Parathyroid adenoma (tissue), 2 donors: Measurements from ENCODE around the gene SHROOM3.

Experiments
- H2AFZ ChIP-seq: fragments of 300-600 bp; sonication (generic); one replicate; pipeline ENCODE4 v1.7.0; 2017; ENCODE audit warnings: antibody characterized with exemption, mild to moderate bottlenecking
- H3K27ac ChIP-seq: fragments of 300-600 bp; sonication (generic); one replicate; pipeline ENCODE4 v1.7.0; 2017
- H3K27me3 ChIP-seq: fragments of 300-600 bp; sonication (generic); one replicate; pipeline ENCODE4 v1.7.0; 2017; ENCODE audit warnings: low read length; ENCODE audit not compliant: control insufficient read depth, insufficient read depth
- H3K36me3 ChIP-seq: fragments of 300-600 bp; sonication (generic); one replicate; pipeline ENCODE4 v1.7.0; 2017; ENCODE audit warnings: low read length; ENCODE audit not compliant: control insufficient read depth, insufficient read depth
- H3K4me1 ChIP-seq: fragments of 300-600 bp; sonication (generic); one replicate; pipeline ENCODE4 v1.7.0; 2017; ENCODE audit warnings: control low read depth
- H3K4me2 ChIP-seq: fragments of 300-600 bp; sonication (generic); one replicate; pipeline ENCODE4 v1.7.0; 2017; ENCODE audit warnings: low read length
- H3K4me3 ChIP-seq: fragments of 300-600 bp; sonication (generic); one replicate; pipeline ENCODE4 v1.7.0; 2017; ENCODE audit warnings: low read depth, low read length
- H3K79me2 ChIP-seq: fragments of 300-600 bp; sonication (generic); one replicate; pipeline ENCODE4 v1.7.0; 2017; ENCODE audit warnings: control low read depth
- H3K9ac ChIP-seq: fragments of 300-600 bp; sonication (generic); one replicate; pipeline ENCODE4 v1.7.0; 2017; ENCODE audit warnings: mild to moderate bottlenecking
- H3K9me3 ChIP-seq: fragments of 300-600 bp; sonication (generic); one replicate; pipeline ENCODE4 v1.7.0; 2017; ENCODE audit warnings: low read length; ENCODE audit not compliant: control insufficient read depth
- CTCF ChIP-seq: fragments of 300-600 bp; sonication (generic); IDR thresholded peaks from one replicate; pipeline ENCODE4 v1.7.0; 2017; ENCODE audit warnings: antibody characterized with exemption, mild to moderate bottlenecking
- donor health status: primary hyperparathyroidism.

The SHROOM3 gene

GRCh38 chr4:76459291-76459723, 24.3 kb downstream of the SHROOM3 start:
- Histone ChIP-seq H3K36me3 (no peaks in the 10 kb centered on the region), H2AFZ (no peak overlapping the region), H3K79me2 (no peaks in the 10 kb centered on the region), H3K4me3 (no peak overlapping the region), H3K27ac (no peak overlapping the region), H3K4me2 (no peak overlapping the region), H3K27me3 (no peaks in the 10 kb centered on the region), H3K9me3 (no peaks in the 10 kb centered on the region), H3K4me1 (no peaks in the 10 kb centered on the region), H3K9ac (no peak overlapping the region)
- TF ChIP-seq CTCF, result no peak

- Histone ChIP-seq H3K9me3 (no peaks in the 10 kb centered on the region), H3K27me3 (no peaks in the 10 kb centered on the region), H3K9ac (no peak overlapping the region), H3K4me1 (no peaks in the 10 kb centered on the region), H3K36me3 (no peaks in the 10 kb centered on the region), H3K79me2 (no peaks in the 10 kb centered on the region), H3K4me3 (no peak overlapping the region), H3K27ac (no peak overlapping the region), H3K4me2 (no peak overlapping the region), H2AFZ (no peak overlapping the region)
- no peak for TF ChIP-seq CTCF
Observed at GRCh38 chr4:76463568-76463967, 28.5 kb downstream of the SHROOM3 start.

GRCh38 chr4:76470064-76470463, 35.0 kb downstream of the SHROOM3 start:
- no peak overlapping the region for H3K4me2 ChIP-seq
- H3K4me1 ChIP-seq, result no peaks in the 10 kb centered on the region
- H3K4me3 ChIP-seq, result no peak overlapping the region
- H2AFZ ChIP-seq, result no peak overlapping the region
- no peaks in the 10 kb centered on the region for H3K36me3 ChIP-seq
- H3K27me3 ChIP-seq, result no peaks in the 10 kb centered on the region
- no peak for TF ChIP-seq CTCF
- H3K27ac ChIP-seq, result no peak overlapping the region
- no peak overlapping the region for H3K9ac ChIP-seq
- no peaks in the 10 kb centered on the region for H3K9me3 ChIP-seq
- H3K79me2 ChIP-seq, result no peaks in the 10 kb centered on the region

GRCh38 chr4:76470532-76470931, 35.5 kb downstream of the SHROOM3 start:
- no peaks in the 10 kb centered on the region for H3K27me3 ChIP-seq
- no peak for TF ChIP-seq CTCF
- no peak overlapping the region for H2AFZ ChIP-seq
- H3K79me2 ChIP-seq, result no peaks in the 10 kb centered on the region
- no peaks in the 10 kb centered on the region for H3K36me3 ChIP-seq
- no peak overlapping the region for H3K9ac ChIP-seq
- H3K4me2 ChIP-seq, result no peak overlapping the region
- no peaks in the 10 kb centered on the region for H3K9me3 ChIP-seq
- H3K4me1 ChIP-seq, result no peaks in the 10 kb centered on the region
- no peak overlapping the region for H3K27ac ChIP-seq
- no peak overlapping the region for H3K4me3 ChIP-seq

GRCh38 chr4:76476571-76476970, 41.5 kb downstream of the SHROOM3 start:
- no peak overlapping the region for H3K4me3 ChIP-seq
- no peak for TF ChIP-seq CTCF

More at GRCh38 chr4:76476571-76476970, 41.5 kb downstream of the SHROOM3 start:
- Histone ChIP-seq H3K36me3 (no peaks in the 10 kb centered on the region), H3K9ac (no peak overlapping the region), H3K27ac (no peak overlapping the region), H3K4me2 (no peak overlapping the region), H3K4me1 (no peaks in the 10 kb centered on the region), H2AFZ (no peak overlapping the region), H3K79me2 (no peaks in the 10 kb centered on the region), H3K27me3 (no peaks in the 10 kb centered on the region), H3K9me3 (no peaks in the 10 kb centered on the region)
